ENCODE results near the gene SNX21. TPM values are rescaled to one million over a fixed set of nuclear protein-coding genes. Genes with fewer than 3 reads are reported as not detected.

Gene SNX21
- total and polyA plus RNA-seq, 9 of the 15 experiments (the other 6 are each of a cell fraction or from before 2014, with no cell fraction given), result 0.10 to 1.2 (median 0.42) TPM

DNA sequence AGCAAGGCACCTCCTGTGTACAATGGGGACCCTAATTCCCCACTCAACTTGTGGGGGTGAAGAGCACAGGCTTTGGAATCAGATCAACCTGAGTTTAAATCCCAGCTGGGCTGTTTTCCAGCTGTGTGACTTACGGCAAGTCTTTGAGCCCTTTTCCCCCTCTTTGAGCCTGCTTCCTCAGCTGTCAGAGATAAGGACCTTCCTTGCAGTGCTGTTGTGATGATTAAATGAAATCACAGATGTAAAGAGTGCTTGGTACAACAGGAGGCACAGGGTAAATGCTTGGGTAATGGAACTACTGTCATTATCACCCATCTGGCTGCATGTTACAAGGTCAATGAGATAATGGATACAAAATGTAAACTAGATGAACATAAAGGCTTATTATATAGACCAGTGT, 3.2 kb downstream of the SNX21 start (continued):
- TF ChIP-seq TEAD4 (IDR thresholded peaks at IDR 0.05; ENCODE audit: low read length), result peak; percentile 83
- TF ChIP-seq TEAD4 (CRISPR knock-in tag; IDR thresholded peaks at IDR 0.05; ENCODE audit: borderline replicate concordance), result no peak
- TF ChIP-seq ZNF23 (CRISPR knock-in tag; IDR thresholded peaks at IDR 0.05), result no peak
- TF ChIP-seq PYGO2 (tag; IDR thresholded peaks at IDR 0.05), result no peak
- no peak for TF ChIP-seq E2F3 (CRISPR knock-in tag; IDR thresholded peaks at IDR 0.05)
- TF ChIP-seq ZNF589 (CRISPR knock-in tag; IDR thresholded peaks at IDR 0.05; ENCODE audit: low read depth), result no peak
- no peak for TF ChIP-seq NEUROD1 (IDR thresholded peaks at IDR 0.05; ENCODE audit: borderline replicate concordance, low read depth, low read length, partially characterized antibody)
- TF ChIP-seq OTX1 (CRISPR knock-in tag; IDR thresholded peaks at IDR 0.05), result no peak
- TF ChIP-seq ZNF592 (IDR thresholded peaks at IDR 0.05), result no peak
- TF ChIP-seq ZNF507 (tag; conservative IDR thresholded peaks at IDR 0.05), result no peak
- TF ChIP-seq HDAC6 (IDR thresholded peaks at IDR 0.05; ENCODE audit: low read depth, low read length), result no peak
- TF ChIP-seq DACH1 (IDR thresholded peaks at IDR 0.05; ENCODE audit: partially characterized antibody), result peak; percentile 21
- no peak for TF ChIP-seq ZNF76 (CRISPR knock-in tag; IDR thresholded peaks at IDR 0.05; ENCODE audit: borderline replicate concordance)
- no peak for TF ChIP-seq ZFP30 (CRISPR knock-in tag; IDR thresholded peaks at IDR 0.05; ENCODE audit: borderline replicate concordance)
- no peak for TF ChIP-seq RBM34 (IDR thresholded peaks at IDR 0.05; ENCODE audit: borderline replicate concordance, insufficient read depth, low read length)
- no peak for TF ChIP-seq MYC (IDR thresholded peaks at IDR 0.05; ENCODE audit: low read depth, low read length)
- no peak for TF ChIP-seq MYC (CRISPR knock-in tag; IDR thresholded peaks at IDR 0.05; ENCODE audit: borderline replicate concordance, low read depth)
- TF ChIP-seq TSC22D4 (tag; IDR thresholded peaks at IDR 0.05), result no peak
- TF ChIP-seq NFATC3 (IDR thresholded peaks at IDR 0.05), result no peak
- TF ChIP-seq ZFP36 (IDR thresholded peaks at IDR 0.05; ENCODE audit: low read depth, low read length, partially characterized antibody), result no peak
- no peak for TF ChIP-seq SNRNP70 (optimal IDR thresholded peaks at IDR 0.05; ENCODE audit: low read depth, low read length)
- TF ChIP-seq, protein P1, sequence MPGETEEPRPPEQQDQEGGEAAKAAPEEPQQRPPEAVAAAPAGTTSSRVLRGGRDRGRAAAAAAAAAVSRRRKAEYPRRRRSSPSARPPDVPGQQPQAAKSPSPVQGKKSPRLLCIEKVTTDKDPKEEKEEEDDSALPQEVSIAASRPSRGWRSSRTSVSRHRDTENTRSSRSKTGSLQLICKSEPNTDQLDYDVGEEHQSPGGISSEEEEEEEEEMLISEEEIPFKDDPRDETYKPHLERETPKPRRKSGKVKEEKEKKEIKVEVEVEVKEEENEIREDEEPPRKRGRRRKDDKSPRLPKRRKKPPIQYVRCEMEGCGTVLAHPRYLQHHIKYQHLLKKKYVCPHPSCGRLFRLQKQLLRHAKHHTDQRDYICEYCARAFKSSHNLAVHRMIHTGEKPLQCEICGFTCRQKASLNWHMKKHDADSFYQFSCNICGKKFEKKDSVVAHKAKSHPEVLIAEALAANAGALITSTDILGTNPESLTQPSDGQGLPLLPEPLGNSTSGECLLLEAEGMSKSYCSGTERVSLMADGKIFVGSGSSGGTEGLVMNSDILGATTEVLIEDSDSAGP (CRISPR knock-in tag; IDR thresholded peaks at IDR 0.05), result no peak
- TF ChIP-seq, protein P2, sequence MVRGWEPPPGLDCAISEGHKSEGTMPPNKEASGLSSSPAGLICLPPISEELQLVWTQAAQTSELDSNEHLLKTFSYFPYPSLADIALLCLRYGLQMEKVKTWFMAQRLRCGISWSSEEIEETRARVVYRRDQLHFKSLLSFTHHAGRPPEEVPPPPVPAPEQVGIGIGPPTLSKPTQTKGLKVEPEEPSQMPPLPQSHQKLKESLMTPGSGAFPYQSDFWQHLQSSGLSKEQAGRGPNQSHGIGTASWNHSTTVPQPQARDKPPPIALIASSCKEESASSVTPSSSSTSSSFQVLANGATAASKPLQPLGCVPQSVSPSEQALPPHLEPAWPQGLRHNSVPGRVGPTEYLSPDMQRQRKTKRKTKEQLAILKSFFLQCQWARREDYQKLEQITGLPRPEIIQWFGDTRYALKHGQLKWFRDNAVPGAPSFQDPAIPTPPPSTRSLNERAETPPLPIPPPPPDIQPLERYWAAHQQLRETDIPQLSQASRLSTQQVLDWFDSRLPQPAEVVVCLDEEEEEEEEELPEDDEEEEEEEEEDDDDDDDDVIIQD (CRISPR knock-in tag; IDR thresholded peaks at IDR 0.05), result no peak
- TF ChIP-seq ZNF232 (CRISPR knock-in tag; IDR thresholded peaks at IDR 0.05), result no peak
- no peak for TF ChIP-seq ARHGAP35 (IDR thresholded peaks at IDR 0.05; ENCODE audit: partially characterized antibody)
